GM18505 (cell line): ENCODE data around the gene LRRC4B.

Experiments used
- ATAC-seq: cut with Tn5 transposase; IDR thresholded peaks from one replicate; pipeline ENCODE4 v1.9.1; 2021; ENCODE audit not compliant: unreplicated experiment
- POLR2A ChIP-seq: IDR thresholded peaks from 4 replicates; pipeline ENCODE4 v1.6.1; 2011; ENCODE audit warnings: borderline replicate concordance; ENCODE audit not compliant: insufficient read depth, insufficient read length; ENCODE audit errors: extremely low read depth

LRRC4B gene

GRCh38 chr19:50507376-50507775 lies 60.9 kb downstream of the LRRC4B start:
- no peak for TF ChIP-seq POLR2A
- ATAC-seq: no peak

GRCh38 chr19:50506700-50507099 lies 61.5 kb downstream of the LRRC4B start:
- no peak for ATAC-seq
- TF ChIP-seq POLR2A: no peak

GRCh38 chr19:50505856-50506611 lies 62.2 kb downstream of the LRRC4B start:
- no peak for ATAC-seq
- no peak for TF ChIP-seq POLR2A

DNA sequence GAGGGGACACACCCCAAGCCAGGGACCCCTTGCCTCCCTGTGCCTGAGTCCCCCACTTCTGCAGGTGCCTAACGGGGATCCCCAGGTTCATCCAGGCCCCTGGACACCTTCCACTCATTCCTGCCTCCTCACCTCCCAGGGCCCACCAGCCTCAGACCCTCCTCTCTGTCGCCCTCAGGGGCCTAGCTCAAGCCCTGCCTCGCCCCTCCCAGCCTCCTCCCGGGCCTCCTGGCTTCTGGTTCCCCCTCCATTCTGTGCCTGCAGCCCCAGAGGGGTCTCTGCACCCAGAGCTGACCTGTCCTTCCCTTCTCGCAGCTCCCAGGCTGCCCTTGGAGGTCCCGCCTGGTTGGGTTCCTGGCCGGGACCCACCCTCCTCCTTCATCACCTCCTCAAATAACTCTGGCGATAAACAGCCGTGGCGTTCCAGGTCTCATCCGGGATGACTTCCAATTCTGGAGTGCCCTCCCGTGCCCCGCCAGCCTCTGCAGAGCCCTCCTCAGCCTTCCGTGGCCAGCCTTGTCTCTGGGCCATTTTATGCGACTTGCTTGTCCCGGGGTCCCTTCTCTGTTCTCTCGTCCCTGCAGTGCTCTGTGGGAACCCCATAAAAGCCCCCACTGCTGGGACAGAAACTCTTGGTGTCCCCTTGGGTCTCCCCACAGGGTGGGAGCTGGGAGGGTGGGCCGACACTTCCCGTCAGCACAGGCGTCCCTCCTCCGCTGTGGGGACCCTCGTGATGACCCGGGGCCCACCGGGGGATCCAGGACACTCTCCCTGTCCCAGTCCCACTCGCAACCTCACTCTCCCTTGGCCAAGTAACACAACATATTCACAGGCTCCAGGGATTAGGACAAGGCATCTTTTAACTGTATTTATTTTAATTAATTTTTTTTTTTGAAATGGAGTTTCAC lies 66.4 kb downstream of the LRRC4B start:
- no peak for TF ChIP-seq POLR2A
- ATAC-seq: no peak

GRCh38 chr19:50501186-50501567 lies 67.1 kb downstream of the LRRC4B start:
- no peak for TF ChIP-seq POLR2A
- ATAC-seq: no peak

DNA sequence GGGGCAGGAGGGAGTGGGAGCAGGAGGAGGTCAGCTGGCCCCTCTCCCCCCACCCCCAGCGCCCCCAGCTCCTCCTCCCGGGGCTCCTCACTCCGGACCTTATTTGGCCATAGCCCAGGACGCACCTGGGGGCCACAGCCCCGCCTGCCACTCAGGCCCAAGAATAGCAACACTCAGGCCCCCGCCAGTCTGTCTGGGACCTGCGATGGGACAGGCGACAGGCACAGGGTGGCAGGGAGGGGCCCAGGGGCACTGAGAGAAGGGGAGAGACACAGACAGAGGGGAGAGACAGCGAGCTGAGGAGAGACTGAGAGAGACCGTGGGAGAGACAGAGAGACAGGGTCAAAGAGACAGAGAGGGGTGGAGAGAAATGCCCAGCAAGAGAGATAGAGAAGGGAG lies 67.5 kb downstream of the LRRC4B start:
- no peak for TF ChIP-seq POLR2A
- ATAC-seq: no peak

DNA sequence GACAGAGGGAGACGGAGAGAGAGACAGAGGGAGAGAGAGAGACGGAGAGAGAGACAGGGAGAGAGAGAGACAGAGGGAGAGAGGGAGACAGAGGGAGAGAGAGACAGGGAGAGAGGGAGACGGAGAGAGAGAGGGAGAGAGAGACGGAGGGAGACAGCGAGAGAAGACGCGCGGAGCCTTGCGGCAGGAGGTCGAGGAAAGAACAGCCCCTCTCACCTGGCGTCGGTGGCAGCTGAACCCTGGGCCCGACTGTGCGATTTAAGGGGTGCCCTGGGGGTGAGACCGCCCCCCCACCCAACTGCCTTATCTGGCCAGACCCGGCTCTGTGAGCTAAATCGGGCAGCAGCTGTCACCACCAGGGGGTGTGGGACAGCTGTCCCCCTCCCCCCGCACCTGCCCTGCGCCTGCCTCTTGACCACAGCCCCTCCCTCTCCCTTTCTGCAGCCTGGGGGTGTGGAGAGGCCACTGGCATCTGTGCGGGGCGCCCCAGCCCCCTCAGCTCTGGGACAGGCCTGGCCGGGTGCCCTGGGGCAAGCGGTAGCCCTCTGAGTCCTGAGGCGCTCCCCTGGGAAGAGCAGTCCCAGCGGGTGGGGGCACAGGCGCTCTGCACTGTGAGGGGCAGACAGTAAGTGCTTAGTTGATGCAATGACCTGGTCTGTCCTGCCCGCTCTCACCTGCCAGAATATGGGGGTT lies 68.0 kb downstream of the LRRC4B start:
- no peak for TF ChIP-seq POLR2A
- ATAC-seq: no peak

DNA sequence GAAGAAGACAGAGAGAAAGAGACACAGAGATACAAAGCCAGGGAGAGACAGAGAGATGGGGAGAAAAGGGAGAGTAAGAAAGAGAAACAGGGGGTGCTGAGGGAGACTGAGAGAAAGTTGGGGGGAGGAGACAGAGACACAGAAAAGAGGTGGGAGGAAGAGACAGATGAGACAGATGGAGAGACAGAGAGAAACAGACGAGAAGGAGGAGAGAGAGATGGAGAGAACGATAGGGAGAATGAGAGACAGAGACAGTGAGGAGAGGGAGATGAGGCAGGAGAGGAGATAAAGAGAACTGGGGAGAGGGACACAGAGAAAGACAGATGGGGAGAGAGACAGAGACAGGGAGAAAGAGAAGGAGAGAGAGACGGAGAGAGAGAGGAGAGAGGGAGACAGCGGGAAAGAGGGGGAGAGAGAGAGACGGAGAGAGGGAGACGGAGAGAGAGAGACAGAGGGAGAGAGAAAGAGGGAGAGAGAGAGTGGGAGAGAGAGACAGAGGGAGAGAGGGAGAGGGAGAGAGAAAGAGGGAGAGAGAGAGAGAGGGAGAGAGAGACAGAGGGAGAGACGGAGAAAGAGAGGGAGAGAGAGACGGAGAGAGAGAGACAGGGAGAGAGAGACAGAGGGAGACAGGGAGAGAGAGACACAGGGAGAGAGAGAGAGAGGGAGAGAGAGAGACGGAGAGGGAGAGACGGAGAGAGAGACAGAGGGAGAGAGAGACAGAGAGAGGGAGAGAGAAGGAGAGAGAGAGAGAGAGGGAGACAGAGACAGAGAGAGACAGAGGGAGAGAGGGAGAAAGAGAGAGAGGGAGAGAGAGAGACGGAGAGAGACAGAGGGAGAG lies 69.8 kb downstream of the LRRC4B start:
- ATAC-seq: no peak
- TF ChIP-seq POLR2A: no peak

GRCh38 chr19:50497022-50497405 lies 71.2 kb downstream of the LRRC4B start:
- no peak for TF ChIP-seq POLR2A
- no peak for ATAC-seq

DNA sequence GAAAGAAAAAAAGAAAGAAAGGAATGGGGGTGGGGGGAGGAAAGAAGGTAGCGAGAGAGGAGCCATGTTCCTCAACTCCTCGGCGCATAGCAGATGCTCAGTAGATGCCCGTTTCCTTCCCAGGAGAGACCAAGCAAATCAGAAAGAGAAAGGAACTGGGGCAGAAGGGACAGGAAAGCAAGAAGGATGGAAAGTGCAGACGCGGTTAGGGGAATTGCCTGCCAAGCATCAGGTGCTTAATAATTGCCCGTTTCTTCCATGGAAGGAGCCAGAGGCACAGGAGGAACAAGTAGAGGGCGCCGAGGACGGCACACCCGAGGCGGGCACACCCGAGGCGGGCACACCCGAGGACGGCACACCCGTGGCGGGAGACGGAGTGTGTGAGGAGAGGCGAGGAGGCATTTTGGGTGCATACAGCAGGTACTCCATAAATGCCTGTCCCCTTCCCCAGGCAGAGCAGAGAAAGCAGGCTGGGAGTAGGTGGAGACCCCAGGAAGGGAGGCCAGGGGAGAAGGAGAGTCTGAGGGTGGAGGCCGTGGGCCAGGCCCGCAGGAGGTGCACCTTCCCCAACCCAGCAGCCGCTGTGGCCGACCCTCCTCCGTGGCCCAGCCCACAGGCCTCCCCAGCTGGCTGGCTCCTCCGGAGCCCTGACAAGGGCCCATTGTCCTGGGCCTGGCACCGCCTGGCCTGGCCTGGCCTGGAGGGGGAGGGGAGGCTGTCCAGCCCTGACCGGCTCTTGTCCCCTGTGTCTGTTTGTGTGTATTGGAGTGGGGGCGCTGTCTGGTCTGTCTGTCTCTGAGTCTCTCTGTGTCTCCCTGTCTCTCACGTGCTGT lies 71.8 kb downstream of the LRRC4B start:
- ATAC-seq: no peak

DNA sequence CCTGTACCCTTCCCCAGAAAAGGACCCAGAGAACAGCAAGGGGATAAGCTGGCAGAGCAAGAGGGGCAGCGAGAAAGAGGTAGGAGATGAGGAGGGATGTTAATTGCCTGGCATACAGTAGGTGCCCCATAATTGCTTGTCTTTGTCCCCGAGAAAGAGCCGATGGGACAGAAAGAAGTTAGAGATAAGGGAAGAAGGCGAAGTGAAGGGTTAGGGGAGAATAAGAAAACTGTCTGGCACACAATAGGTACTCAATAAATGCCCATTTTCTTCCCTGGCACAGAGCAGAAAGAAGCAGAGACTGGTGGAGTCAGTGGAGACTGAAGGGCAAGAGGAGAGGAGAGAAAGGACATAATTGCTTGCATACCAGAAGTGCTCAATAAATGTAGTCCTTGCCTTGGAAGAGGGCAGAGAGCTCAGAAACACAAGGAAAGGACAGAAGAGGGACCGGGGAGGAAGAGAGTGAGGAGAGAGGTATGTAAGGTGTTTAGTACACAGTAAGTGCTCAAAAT lies 73.2 kb downstream of the LRRC4B start:
- TF ChIP-seq POLR2A: no peak
- no peak for ATAC-seq

More for the DNA sequence above, 71.8 kb downstream of the LRRC4B start:
- TF ChIP-seq POLR2A: no peak
